Prostate gland (tissue), 2 donors: ENCODE data around the gene ZNF213.

Experiments
- POLR2AphosphoS5 ChIP-seq: sonication (generic); formaldehyde crosslinking; IDR thresholded peaks from one replicate; pipeline ENCODE4 v1.6.1; 2017; ENCODE audit warnings: antibody characterized with exemption
- TF ChIP-seq, protein P1 (sequence below), 4 experiments: fragments of 200-600 bp in 2 of 4; fragments of 450-650 bp in 2 of 4; sonication (generic) in 2 of 4; IDR thresholded peaks; 1 replicate in 3 of 4; 2 replicates in 1 of 4; pipeline ENCODE4 v1.5.1; 2016 to 2019; ENCODE audit warnings: antibody characterized with exemption in 4 of 4, mild to moderate bottlenecking in 2 of 4, moderate library complexity in 2 of 4

DNA sequence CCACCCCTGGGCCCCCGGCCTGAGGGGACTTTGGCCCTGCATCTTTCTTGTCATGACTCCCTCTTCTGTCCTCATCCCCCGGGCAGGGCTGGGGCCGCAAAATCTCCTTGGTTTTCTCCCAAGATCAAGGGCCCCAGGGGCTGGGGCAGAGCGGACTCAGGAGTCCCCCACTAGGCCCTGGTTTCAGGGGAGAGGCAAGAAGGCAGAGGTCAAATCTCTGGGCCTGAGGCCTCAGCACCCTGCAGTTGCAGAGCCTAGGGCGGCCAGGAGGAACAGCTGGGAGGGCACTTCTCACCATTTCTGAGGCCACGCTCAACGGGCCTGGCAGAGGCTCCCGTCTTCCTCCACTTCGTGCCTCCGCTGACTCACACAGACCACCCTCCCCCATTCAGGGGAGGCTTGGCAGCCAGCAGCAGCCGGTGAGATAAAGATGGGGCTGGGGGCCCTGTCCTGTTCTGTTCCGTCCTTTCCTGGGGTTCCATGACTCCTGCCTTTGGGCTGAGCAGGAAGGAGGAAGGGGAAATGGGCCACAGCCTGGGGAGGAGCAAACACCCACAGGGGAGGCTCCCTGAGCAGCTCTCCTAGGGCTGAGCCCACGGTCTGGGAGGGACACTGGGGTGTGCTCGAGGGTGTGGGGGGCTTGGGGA lies 48.1 kb upstream of the ZNF213 start:
- TF ChIP-seq, protein P1, sequence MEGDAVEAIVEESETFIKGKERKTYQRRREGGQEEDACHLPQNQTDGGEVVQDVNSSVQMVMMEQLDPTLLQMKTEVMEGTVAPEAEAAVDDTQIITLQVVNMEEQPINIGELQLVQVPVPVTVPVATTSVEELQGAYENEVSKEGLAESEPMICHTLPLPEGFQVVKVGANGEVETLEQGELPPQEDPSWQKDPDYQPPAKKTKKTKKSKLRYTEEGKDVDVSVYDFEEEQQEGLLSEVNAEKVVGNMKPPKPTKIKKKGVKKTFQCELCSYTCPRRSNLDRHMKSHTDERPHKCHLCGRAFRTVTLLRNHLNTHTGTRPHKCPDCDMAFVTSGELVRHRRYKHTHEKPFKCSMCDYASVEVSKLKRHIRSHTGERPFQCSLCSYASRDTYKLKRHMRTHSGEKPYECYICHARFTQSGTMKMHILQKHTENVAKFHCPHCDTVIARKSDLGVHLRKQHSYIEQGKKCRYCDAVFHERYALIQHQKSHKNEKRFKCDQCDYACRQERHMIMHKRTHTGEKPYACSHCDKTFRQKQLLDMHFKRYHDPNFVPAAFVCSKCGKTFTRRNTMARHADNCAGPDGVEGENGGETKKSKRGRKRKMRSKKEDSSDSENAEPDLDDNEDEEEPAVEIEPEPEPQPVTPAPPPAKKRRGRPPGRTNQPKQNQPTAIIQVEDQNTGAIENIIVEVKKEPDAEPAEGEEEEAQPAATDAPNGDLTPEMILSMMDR (IDR thresholded peaks at IDR 0.05): no peak
- no peak for TF ChIP-seq POLR2AphosphoS5
